GM19438 (cell line): ENCODE data around the gene CRX.
"Not testable (repeated sequence)": the region's sequence is repeated elsewhere in the genome, so short reads cannot be mapped to it uniquely, and the experiment has no call there.

Experiments
- ATAC-seq: cut with Tn5 transposase; IDR thresholded peaks from one replicate; pipeline ENCODE4 v1.9.1; 2021; ENCODE audit warnings: low read depth; ENCODE audit not compliant: unreplicated experiment

The CRX gene

DNA sequence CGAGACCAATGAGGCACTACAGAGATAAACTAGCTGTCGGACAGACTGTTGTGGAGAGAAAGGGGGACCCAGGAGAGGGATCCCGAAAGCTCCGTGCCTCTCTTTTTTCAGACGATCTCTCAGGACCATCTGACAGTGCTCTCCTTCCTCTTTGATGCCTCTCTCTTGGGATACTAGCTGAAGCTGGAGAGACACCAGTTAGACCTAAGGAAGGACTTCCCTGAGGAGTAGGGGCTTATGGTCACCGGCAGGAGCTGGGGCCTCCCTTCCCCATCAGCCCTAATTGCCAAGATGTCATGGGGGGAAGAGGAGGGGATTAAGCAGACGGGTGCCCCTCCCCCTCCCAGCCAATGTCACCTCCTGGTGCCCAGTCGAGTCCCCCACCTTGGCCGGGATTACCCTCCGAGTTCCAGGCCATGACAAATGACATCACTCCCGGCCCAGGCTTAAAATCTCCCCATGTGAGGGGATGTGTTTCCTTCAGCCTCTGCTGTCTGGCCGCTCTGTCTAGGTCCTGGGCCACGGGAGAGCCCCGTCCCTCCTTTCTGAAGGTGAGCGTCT is at the start of gene CRX:
Gene CRX (plus strand): TSS at position 478 of the 561 bp plus-strand sequence. CDS start 12,507 bp downstream, outside the sequence.
- no peak for ATAC-seq

DNA sequence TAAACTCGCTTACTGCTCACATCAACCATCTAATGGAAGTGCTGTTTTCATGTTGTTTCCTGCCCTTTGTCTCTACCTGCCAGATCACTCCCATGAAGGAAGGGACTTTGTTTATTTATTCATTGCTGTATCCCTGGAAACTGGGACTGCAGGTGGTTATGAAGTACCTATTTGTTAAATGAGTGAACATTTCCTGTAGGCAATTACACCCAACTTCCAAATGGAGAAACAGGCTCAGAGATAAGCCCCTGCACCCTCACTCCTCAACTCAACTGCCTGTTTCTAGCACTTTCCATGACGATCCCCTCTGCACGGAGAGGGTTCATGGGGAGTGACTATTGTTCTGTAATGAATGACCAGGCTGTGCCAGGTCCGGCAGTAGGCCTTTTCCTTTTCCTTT is 45.2 kb upstream of the CRX start:
- no peak for ATAC-seq

GRCh38 chr19:47777245-47778048 is 44.3 kb upstream of the CRX start:
- ATAC-seq = not testable (repeated sequence)

- peak; percentile 84 for ATAC-seq
These were observed 43.4 kb upstream of the CRX start, which contains the start of gene SELENOW for GRCh38 chr19:47778049-47778953. Gene SELENOW, plus strand, starts transcription at chr19:47778703. Its CDS starts 83 bp downstream, at chr19:47778786.

DNA sequence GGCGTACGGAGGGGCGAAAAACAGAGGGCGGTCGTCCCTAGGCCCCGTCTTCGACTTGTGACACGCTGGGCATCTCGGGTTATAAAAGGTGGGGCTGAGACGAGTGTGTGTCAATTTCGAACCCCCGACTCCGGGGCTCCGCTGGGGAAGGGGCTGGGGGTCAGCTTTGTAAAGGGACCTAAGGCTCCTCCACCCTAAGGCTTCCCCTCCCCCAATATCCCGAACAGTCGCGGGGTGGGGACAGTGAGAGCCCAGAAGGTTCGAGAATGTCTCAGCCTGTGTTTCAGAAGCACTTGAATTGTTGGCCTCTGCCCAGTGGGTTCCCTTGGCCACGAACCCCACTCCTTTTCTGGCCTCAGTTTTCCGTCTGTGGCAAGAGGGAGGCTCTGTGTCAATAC is 42.8 kb upstream of the CRX start:
- no peak for ATAC-seq

DNA sequence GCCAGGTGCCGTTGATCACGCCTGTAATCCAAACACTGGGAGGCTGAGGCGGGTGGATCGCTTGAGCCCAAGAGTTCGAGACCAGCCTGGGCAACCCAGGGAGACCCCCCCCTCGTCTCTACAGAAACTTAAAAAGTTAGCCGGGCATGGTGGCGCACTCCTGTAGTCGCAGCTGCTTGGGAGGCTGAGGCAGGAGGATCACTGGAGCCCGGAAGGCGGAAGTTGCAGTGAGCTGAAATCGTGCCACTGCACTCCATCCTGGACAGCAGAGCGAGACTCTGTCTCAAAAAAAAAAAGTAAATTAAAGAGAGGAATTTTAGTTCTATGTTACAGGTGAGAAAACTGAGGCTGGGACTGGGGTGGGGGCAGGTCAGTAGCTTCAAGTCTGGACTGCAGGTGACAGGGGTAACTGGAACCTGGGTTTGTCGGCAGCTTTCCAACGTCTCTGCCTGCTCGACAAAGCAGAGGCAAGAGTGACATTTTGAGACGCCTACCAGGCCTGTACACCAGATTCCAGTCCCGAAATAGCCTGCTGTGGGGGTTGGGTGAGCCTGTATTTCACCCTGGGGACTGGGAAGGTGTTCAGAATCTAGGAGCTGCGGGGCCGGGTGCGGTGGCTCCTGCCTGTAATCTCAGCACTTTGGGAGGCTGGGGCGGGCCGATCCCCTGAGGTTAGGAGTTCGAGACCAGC is 42.1 kb upstream of the CRX start:
- ATAC-seq = no peak

DNA sequence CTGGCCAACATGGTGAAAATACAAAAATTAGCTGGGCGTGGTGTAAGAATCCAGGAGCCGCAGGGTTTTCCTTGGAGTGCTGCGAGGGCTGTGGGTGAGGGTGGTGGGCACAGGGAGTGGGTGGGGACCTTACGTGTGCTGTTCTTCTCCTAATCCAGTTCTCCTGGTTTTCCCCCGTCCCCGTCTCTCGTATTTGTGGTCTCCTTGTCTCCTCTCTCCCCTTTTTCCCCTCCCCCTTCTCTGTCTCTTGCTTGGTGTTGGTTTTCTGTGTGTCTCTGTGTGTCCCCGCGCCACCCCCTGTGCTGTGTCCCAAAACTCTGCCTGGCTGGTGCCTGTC is 41.6 kb upstream of the CRX start:
- no peak for ATAC-seq

DNA sequence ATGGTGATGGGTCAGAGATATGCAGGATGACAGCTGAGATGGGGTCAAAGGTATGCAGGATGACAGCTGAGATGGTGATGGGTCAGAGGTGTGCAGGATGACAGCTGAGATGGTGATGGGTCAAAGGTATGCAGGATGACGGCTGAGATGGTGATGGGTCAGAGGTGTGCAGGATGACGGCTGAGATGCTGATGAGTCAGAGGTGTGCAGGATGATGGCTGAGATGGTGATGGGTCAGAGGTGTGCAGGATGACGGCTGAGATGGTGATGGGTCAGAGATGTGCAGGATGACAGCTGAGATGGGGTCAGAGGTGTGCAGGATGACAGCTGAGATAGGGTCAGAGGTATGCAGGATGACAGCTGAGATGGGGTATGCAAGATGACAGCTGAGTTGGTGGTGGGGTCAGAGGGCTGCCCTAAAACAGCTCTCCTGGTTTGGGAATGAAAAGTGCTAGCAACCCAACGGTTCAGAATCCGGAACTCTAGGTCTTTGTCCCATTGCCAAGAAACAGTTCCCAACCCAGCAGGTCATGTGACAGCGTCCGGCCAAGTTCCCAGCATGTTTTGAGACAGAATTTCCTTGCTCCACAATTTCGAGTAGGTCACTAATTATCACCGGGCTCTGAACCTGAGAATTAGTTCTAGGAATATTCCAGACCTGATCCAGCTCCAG is 40.0 kb upstream of the CRX start:
- no peak for ATAC-seq

- no peak for ATAC-seq
These were observed 35.2 kb upstream of the CRX start for GRCh38 chr19:47786566-47786965.

- ATAC-seq = not testable (repeated sequence)
These were observed 34.4 kb upstream of the CRX start for GRCh38 chr19:47787307-47787706.

- ATAC-seq = not testable (repeated sequence)
These were observed 31.9 kb upstream of the CRX start for GRCh38 chr19:47789811-47790210.

- ATAC-seq = no peak
These were observed 31.3 kb upstream of the CRX start for GRCh38 chr19:47790398-47790814.

DNA sequence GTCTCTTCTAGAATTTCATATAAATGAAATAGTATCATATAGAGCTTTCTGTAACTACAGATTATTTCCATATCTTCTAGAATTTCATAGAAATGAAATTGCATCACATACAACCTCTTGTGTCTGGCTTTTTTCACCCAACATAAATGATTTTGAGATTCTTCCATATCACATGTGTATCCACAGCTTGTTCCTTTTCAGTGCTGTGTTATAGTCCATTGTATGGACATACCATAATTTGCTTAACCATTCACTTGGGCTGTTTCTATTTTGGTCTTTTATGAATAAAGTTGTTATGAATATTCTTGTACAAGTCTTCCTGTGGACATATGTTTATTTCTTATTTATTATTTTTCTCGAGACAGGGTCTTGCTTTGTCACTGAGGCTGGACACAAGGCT is 29.1 kb upstream of the CRX start:
- no peak for ATAC-seq

DNA sequence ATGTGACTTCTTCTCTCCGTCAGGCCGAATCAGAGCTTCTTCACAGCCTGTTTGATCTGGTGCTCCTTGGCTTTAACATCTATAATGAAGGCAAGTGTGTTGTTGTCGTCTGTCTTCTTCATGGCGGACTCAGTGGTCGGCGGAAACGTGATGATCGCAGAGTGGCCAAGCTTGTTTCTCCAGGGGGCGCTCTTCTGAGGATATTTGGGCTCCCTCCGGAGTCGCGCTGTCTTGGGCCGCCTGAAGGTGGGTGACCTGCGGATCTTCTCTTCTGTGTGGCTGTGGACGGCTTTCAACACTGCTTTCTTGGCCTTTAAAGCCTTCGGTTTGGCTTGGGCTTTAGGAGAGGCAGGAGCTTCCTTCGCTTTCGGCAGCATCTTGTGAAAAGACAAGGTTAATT is 27.2 kb upstream of the CRX start:
- no peak for ATAC-seq

DNA sequence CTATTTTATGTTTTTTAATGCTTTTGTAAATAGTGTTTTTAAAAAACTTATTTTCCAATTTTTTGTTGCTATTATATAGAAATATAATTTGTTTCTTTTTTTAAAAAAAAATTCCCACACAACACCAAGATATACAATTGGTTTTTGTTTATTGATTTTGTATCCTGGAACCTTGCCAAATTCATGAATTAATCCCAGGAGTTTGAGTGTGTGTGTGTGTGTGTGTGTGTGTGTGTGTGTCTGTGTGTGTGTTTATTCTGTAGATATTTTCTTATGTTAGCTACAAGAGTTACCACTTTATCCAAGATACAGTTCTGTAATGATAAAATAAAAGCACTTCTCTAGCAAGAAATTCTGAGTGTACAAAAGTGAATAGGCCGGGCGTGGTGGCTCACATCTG is 25.0 kb upstream of the CRX start:
- no peak for ATAC-seq

- ATAC-seq = no peak
These were observed 23.5 kb upstream of the CRX start for GRCh38 chr19:47797996-47798903.

- ATAC-seq = no peak
These were observed 22.9 kb upstream of the CRX start for GRCh38 chr19:47798904-47799266.

DNA sequence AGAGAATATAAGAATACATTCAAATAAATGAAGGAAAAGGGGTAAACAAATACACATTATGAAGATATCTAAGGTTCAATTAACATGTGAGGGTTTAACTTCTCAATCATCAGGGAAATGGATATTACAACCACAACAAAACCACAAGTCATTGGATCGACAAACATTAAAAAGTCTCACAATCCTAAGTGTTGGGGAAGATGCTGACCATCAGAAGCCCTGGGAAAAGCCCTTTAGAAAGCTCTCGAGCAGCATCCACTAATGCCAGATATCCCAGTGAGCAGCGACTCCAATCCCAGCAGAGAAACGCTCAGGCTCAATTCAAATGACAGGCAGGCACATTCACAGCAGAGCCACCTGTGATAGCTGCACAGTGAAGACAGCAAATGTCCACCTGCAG is 20.5 kb upstream of the CRX start:
- ATAC-seq = no peak

- no peak for ATAC-seq
These were observed 19.2 kb upstream of the CRX start for GRCh38 chr19:47802521-47803043.
